AG10803 (cell line): ENCODE data around the gene PPOX.
A peak's percentile ranks its signal among the peaks of the same experiment; 100 is the strongest.

Source experiments
- DNase-seq: peaks from one replicate; pipeline ENCODE4 v3.0.0; 2010; ENCODE audit warnings: low read depth
- H3K4me3 ChIP-seq: 2 replicates; pipeline ENCODE4 v1.5.1; 2011; ENCODE audit warnings: mild to moderate bottlenecking, low read length, control low read depth
- TF ChIP-seq, protein P1 (sequence below): conservative IDR thresholded peaks from 2 replicates; pipeline ENCODE4 v1.5.1; 2011; ENCODE audit warnings: mild to moderate bottlenecking, low read length, control low read depth, inconsistent platforms

The PPOX gene

DNA sequence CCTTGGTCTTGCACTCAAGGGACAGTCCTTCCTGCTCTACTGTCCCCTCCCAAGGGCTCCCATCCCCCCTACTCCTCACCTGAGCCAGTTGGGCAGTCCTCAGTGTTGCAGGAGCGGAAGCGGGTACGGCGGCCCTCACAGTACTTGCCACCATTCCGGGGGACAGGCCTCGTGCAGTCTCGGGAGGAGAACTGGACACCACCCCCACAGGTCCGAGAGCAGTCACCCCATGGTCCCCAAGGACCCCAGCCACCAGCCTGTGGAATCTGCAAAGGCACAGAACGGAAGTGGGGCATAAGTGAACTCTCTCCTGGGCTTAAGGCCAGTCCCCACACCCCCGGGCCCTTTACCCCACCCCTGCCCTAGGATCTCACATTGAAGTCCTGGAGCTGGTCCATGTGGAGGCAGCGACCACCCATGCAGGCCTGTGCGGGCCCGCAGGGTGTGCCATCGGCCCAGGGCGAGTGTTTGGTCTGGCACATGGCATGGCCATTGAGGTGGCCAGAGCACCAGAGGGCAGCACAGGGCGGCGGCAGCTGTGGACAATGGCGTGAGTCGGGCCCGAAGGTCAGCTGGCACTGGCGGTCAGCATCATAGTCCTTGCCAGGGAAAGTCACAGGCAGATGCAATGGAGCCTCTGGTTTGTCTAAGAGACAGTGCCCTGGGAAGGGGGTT is 27.5 kb downstream of the PPOX start:
- TF ChIP-seq, protein P1, sequence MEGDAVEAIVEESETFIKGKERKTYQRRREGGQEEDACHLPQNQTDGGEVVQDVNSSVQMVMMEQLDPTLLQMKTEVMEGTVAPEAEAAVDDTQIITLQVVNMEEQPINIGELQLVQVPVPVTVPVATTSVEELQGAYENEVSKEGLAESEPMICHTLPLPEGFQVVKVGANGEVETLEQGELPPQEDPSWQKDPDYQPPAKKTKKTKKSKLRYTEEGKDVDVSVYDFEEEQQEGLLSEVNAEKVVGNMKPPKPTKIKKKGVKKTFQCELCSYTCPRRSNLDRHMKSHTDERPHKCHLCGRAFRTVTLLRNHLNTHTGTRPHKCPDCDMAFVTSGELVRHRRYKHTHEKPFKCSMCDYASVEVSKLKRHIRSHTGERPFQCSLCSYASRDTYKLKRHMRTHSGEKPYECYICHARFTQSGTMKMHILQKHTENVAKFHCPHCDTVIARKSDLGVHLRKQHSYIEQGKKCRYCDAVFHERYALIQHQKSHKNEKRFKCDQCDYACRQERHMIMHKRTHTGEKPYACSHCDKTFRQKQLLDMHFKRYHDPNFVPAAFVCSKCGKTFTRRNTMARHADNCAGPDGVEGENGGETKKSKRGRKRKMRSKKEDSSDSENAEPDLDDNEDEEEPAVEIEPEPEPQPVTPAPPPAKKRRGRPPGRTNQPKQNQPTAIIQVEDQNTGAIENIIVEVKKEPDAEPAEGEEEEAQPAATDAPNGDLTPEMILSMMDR, result no peak
- DNase-seq, result no peak
- H3K4me3 ChIP-seq, result no peak overlapping the region

DNA sequence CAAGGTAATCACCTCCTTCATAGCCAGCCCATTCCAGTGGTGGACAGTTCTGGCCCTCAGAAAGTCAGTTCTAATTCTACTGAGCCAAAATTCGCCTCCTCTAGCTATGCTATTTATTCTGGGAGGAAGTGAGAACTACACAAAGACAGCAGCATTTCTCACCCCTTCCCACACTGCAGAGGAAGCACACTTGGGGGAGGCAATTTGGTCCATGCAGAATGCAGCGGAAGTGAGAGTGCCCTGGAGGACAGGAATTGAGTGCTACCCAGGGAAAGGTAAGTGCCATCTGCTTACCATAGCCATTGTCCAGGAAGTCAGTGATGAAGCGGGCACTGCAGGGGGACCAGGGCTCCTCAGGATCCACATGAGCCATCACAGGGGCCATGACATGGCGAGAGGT is 28.9 kb downstream of the PPOX start:
- no peak for DNase-seq

DNA sequence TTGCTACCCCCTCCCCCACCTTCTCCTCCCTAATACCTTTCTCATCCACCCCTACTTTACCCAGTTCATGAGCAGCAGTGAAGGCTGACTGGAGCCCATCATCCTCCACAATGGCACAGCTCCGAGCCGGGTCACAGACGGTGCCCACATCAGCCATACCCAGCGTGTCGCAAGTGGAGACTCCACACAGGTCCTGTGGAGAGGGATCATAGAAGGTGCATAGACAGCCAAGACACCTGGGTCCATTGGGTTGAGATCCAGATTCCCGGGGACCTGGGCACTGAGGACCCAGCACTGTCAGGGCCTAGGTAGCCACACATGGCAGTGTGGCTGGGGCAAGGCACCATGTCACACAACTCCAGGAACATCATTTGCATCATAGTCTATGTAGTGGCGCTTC is 29.9 kb downstream of the PPOX start:
- DNase-seq, result no peak
- no peak overlapping the region; the same call in 1 of the 2 replicates for H3K4me3 ChIP-seq
- TF ChIP-seq, protein P1, result no peak

More for the DNA sequence above, 28.9 kb downstream of the PPOX start:
- H3K4me3 ChIP-seq, result no peak overlapping the region
- TF ChIP-seq, protein P1, result no peak

DNA sequence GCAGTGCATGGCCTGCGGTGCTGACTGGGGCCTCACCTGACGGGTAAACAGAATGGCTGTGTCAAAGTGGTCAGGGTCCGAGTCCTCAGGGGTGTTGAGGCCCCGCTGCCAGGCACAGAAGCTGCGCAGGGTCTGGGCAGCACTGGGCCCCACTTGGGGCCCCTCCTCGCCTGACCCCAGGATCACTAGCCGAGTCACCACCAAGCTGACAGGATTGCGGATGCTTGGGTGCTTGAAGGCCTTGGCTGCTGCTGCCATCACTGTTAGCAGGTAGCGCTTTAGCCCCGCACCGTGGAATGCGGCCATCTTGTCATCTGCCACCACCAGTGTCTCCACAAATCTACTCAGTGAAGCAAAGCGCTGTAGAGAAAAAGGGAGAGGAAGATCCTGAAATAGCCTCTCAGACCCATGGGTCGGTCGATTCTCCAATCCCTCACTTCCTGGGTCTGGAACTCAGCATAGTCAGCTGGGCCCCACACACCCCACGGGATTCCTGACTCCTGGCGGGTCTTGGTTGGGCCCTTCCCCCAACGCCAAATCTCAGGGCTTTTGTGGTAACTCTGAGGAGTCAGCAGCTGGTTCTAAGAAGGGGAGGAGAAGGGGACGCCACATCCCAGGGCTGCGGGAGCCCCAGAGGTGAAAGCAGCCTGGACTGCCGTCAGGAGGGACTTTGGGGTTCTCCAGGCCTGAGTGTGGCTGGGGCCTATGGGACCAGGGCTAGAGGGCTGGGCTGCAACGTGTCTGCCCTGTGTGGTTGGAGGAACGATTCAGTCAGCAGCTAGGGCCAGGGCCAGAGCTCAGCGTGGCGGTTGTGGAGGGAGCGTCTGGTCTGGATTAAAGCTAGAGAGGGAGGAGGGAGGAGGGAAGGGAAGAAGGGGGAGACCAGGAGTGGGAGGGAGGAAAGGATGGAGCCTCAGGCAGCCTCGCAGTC is 30.6 kb downstream of the PPOX start:
- peak overlapping the region; percentile 70 for H3K4me3 ChIP-seq
- peak; percentile 94 for DNase-seq
- TF ChIP-seq, protein P1, result no peak

DNA sequence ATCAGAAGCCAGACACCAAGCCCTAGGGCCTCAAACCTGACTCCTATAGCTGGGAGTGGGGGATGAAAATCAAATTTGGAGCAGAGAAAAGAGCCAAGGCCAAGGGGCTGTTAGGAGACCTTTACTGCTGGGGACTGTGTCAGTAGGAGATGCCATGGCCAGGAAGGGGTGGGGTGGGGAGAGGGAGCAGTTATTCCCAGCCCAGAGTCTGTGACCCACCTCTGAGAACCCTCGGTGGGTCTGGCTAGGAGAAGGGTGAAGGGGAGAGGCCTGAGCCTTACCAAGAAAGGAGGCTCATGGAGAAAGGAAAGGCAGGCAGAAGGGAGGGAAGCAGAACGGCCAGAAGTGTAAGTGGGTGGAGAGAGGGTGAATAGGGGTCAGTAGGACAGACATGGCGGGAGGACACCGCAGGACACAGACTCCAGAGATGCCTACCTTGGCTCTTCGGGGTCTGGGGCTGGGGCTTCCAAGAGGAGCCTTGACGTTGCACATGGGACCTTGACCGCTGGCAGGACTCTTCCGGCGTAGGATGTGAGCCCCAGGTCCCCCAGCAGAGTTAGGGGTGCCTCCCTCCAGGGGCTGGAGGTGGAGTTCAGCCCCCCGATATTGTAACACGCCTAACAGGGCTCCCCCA is 31.5 kb downstream of the PPOX start:
- peak overlapping the region; percentile 70 for H3K4me3 ChIP-seq
- TF ChIP-seq, protein P1, result no peak

DNA sequence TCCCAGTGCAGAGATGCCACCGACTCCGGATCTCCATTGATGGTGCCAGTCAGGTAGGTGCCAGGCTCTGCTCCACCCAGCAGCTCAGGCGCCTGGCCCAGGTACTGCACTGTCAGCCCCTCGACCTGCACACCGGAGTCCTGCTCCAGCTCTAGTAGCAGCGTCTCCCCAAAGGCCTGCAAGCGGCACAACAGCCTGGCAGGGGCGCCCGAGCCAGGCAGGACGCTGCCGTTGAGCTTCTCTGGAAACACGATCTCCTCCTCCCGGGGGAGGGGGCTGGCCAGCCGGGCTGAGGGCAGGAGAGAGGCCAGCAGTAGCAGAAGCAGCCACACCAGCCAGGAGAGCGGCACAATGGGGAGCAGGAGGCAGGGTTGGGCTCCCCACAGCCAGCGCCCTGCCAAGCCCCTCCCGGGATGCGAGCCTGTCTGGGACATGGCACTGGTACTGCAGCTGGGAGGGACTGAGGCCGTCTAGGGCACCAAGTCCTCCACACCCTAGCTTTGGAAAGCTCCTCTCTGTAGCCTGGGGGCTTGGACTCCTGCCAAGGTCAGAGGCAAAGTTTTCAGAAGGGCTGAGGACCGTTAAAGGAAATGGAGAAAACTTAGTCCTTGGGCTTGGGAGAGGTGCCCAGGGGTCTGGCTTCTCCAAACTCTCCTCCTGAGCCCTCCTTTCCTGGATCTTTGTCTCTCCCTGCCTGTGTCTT is 32.1 kb downstream of the PPOX start:
- H3K4me3 ChIP-seq, result peak overlapping the region; percentile 70
- DNase-seq, result peak; percentile 41
- TF ChIP-seq, protein P1, result no peak; the same call in 1 of the 2 replicates

More for the DNA sequence above, 31.5 kb downstream of the PPOX start:
- no peak for DNase-seq
